ENCODE results near the gene SLC26A1. TPM values are rescaled to one million over a fixed set of nuclear protein-coding genes. Genes with fewer than 3 reads are reported as not detected.

SLC26A1 gene
- total RNA-seq, 1 experiment from 2014 or later, result 0.22 TPM

DNA sequence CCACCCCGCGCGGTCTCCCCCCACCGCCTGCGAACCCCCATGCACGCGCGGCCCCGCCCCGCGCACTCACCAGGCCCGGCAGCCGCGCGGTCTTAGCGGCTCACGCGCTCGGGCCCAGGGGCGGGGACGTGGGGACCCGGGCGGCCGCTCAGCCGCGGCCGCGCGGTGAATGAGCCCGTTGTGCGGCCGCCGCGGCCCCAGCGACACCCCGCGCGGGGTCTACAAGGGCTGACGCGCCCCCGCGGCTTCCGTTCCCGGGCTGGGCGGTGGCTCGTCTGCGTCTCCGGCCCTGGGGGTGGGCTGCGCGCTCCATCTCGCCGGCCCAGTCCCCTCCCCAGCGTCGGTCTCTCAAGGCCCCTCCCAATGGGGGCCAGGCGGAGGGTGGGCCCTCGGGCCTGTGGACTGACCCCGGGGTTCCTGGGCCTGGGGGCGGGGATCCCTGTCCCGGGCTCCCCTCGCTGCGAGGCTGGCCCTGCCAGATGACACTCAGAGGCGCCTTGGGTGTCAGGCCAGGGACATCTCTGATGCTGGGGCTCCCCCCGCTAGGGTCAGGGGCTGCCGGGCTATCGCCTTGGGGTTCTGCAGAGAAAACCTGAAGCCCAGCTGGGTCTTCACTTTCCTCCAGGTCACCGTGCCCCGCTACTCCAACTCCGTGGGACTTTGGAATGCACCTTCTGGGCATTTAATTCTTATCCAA is 4.3 kb upstream of the SLC26A1 start:
- no peak for DNase-seq (ENCODE audit: low read depth, low spot score)
- Histone ChIP-seq H3K4me1 (ENCODE audit: control insufficient read depth in 1 of 2, insufficient read depth in 2 of 2, low read length in 2 of 2) (peaks cover 10 to 15% of the 10 kb centered on the region in 2 experiments), H3K9ac (ENCODE audit: low read length) (no peak overlapping the region), H3K27me3 (ENCODE audit: insufficient read depth, low read length) (no peaks in the 10 kb centered on the region), H3K36me3 (ENCODE audit: control insufficient read depth in 1 of 2, insufficient read depth in 2 of 2, low read length in 2 of 2) (no peaks in the 10 kb centered on the region), H4K20me1 (ENCODE audit: insufficient read depth) (no peaks in the 10 kb centered on the region), H3K9me3 (ENCODE audit: control insufficient read depth in 1 of 2, insufficient read depth in 1 of 2, low read depth in 1 of 2, low read length in 2 of 2) (no peaks in the 10 kb centered on the region), H3K4me3 (replicated peaks in 1 of 2; ENCODE audit: low read depth in 1 of 2, low read length in 2 of 2) (no peak overlapping the region), H2AFZ (ENCODE audit: low read depth, low read length, poor library complexity, severe bottlenecking) (no peak overlapping the region), H3K9me2 (ENCODE audit: insufficient read depth) (no peaks in the 10 kb centered on the region), H3K4me2 (ENCODE audit: low read length) (peak overlapping the region; percentile 28; the same call in 1 of the 2 replicates), H3K79me2 (ENCODE audit: insufficient read depth, low read length) (no peaks in the 10 kb centered on the region), H3K27ac (ENCODE audit: low read depth, low read length) (no peak overlapping the region)
- intact Hi-C loops (cut with micrococcal nuclease), result no loop called here
- ATAC-seq, result no peak
- RAD21 ChIA-PET (ENCODE audit: low non-redundant PET in 1 of 2, low total read pairs in 2 of 2, uncharacterized antibody in 2 of 2, unreplicated experiment in 2 of 2), result no interaction called here
- TF ChIP-seq, protein P1, sequence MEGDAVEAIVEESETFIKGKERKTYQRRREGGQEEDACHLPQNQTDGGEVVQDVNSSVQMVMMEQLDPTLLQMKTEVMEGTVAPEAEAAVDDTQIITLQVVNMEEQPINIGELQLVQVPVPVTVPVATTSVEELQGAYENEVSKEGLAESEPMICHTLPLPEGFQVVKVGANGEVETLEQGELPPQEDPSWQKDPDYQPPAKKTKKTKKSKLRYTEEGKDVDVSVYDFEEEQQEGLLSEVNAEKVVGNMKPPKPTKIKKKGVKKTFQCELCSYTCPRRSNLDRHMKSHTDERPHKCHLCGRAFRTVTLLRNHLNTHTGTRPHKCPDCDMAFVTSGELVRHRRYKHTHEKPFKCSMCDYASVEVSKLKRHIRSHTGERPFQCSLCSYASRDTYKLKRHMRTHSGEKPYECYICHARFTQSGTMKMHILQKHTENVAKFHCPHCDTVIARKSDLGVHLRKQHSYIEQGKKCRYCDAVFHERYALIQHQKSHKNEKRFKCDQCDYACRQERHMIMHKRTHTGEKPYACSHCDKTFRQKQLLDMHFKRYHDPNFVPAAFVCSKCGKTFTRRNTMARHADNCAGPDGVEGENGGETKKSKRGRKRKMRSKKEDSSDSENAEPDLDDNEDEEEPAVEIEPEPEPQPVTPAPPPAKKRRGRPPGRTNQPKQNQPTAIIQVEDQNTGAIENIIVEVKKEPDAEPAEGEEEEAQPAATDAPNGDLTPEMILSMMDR (IDR thresholded peaks at IDR 0.05 in 2 of 3, conservative IDR thresholded peaks at IDR 0.05 in 1 of 3; ENCODE audit: borderline replicate concordance in 1 of 3, insufficient read depth in 1 of 3, low read depth in 2 of 3, low read length in 2 of 3), result no peak
- TF ChIP-seq EGR1 (IDR thresholded peaks at IDR 0.05; ENCODE audit: low read depth), result no peak
- no peak for TF ChIP-seq FOSL1 (IDR thresholded peaks at IDR 0.05; ENCODE audit: low read depth)
- TF ChIP-seq YY1 (IDR thresholded peaks at IDR 0.05; ENCODE audit: extremely low read depth, insufficient replicate concordance, low read depth, low read length), result no peak
- no peak for TF ChIP-seq ZNF274 (IDR thresholded peaks at IDR 0.05; ENCODE audit: low read depth, low read length)
- TF ChIP-seq ELF1 (IDR thresholded peaks at IDR 0.05; ENCODE audit: borderline replicate concordance, low read depth), result no peak
- TF ChIP-seq SRF (IDR thresholded peaks at IDR 0.05; ENCODE audit: low read depth), result no peak
- TF ChIP-seq JUND (IDR thresholded peaks at IDR 0.05), result no peak
- TF ChIP-seq RAD21 (IDR thresholded peaks at IDR 0.05; ENCODE audit: low read depth), result no peak
- TF ChIP-seq, protein P2, sequence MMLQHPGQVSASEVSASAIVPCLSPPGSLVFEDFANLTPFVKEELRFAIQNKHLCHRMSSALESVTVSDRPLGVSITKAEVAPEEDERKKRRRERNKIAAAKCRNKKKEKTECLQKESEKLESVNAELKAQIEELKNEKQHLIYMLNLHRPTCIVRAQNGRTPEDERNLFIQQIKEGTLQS (IDR thresholded peaks at IDR 0.05), result no peak
- no peak for TF ChIP-seq EZH2 (IDR thresholded peaks at IDR 0.05)
- TF ChIP-seq, protein P3, sequence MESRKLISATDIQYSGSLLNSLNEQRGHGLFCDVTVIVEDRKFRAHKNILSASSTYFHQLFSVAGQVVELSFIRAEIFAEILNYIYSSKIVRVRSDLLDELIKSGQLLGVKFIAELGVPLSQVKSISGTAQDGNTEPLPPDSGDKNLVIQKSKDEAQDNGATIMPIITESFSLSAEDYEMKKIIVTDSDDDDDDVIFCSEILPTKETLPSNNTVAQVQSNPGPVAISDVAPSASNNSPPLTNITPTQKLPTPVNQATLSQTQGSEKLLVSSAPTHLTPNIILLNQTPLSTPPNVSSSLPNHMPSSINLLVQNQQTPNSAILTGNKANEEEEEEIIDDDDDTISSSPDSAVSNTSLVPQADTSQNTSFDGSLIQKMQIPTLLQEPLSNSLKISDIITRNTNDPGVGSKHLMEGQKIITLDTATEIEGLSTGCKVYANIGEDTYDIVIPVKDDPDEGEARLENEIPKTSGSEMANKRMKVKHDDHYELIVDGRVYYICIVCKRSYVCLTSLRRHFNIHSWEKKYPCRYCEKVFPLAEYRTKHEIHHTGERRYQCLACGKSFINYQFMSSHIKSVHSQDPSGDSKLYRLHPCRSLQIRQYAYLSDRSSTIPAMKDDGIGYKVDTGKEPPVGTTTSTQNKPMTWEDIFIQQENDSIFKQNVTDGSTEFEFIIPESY (IDR thresholded peaks at IDR 0.05; ENCODE audit: extremely low read depth, insufficient replicate concordance, low read length), result no peak
- TF ChIP-seq SIN3A (IDR thresholded peaks at IDR 0.05; ENCODE audit: low read depth), result no peak
- CTCF ChIA-PET, result no interaction called here
- BruUV-seq (replicated peaks), result no TSS peak
- POLR2A ChIA-PET, result no interaction called here
